SK-N-SH (cell line): ENCODE results near the gene ANKRD52. TPM values are rescaled to one million over a fixed set of nuclear protein-coding genes. Genes with fewer than 3 reads are reported as not detected.

Experiments used
- CTCF ChIP-seq: fragments of 200-600 bp; sonication (generic); IDR thresholded peaks from 2 replicates; pipeline ENCODE4 v1.6.1; 2017; ENCODE audit warnings: antibody characterized with exemption, mild to moderate bottlenecking, moderate library complexity
- EP300 ChIP-seq, 2 experiments: IDR thresholded peaks; 2 replicates each; pipeline versions ENCODE4 v1.4.0 to v1.6.1; 2012; ENCODE audit warnings: borderline replicate concordance in 1 of 2, low read depth in 1 of 2, low read length in 1 of 2
- EZH2phosphoT487 ChIP-seq: fragments of 200-600 bp; sonication (generic); IDR thresholded peaks from 2 replicates; pipeline ENCODE4 v1.6.1; 2017; ENCODE audit warnings: low read depth, mixed run types, mild to moderate bottlenecking, antibody characterized with exemption, moderate library complexity, borderline replicate concordance
- FOXM1 ChIP-seq: IDR thresholded peaks from 2 replicates; pipeline ENCODE4 v1.4.0; 2012; ENCODE audit warnings: low read depth, mild to moderate bottlenecking
- GABPA ChIP-seq: IDR thresholded peaks from 2 replicates; pipeline ENCODE4 v1.4.0; 2012; ENCODE audit warnings: low read depth, mild to moderate bottlenecking
- JUND ChIP-seq: IDR thresholded peaks from 2 replicates; pipeline ENCODE4 v1.4.0; 2012
- MEF2A ChIP-seq: IDR thresholded peaks from 2 replicates; pipeline ENCODE4 v1.4.0; 2012; ENCODE audit warnings: low read depth, borderline replicate concordance
- MXI1 ChIP-seq: IDR thresholded peaks from 2 replicates; pipeline ENCODE4 v1.6.1; 2012; ENCODE audit warnings: mild to moderate bottlenecking, low read depth, low read length, improper control_type of control experiment
- NRF1 ChIP-seq: IDR thresholded peaks from 2 replicates; pipeline ENCODE4 v1.6.1; 2012; ENCODE audit warnings: low read depth, mild to moderate bottlenecking, low read length
- PBX3 ChIP-seq: IDR thresholded peaks from 2 replicates; pipeline ENCODE4; 2012
- POLR2AphosphoS5 ChIP-seq: IDR thresholded peaks from 2 replicates; pipeline ENCODE4 v1.6.1; 2012; ENCODE audit warnings: low read depth, low read length
- REST ChIP-seq: IDR thresholded peaks from 2 replicates; pipeline ENCODE4 v1.6.1; 2012; ENCODE audit warnings: mild to moderate bottlenecking, low read depth, low read length, moderate library complexity
- RFX5 ChIP-seq: IDR thresholded peaks from 2 replicates; pipeline ENCODE4 v1.6.1; 2012; ENCODE audit warnings: mild to moderate bottlenecking, improper control_type of control experiment, low read length
- TAF1 ChIP-seq: IDR thresholded peaks from 2 replicates; pipeline ENCODE4 v1.6.1; 2012; ENCODE audit warnings: low read depth, mild to moderate bottlenecking, low read length, moderate library complexity, borderline replicate concordance
- TCF12 ChIP-seq: IDR thresholded peaks from 2 replicates; pipeline ENCODE4 v1.4.0; 2012
- TEAD4 ChIP-seq: IDR thresholded peaks from 2 replicates; pipeline ENCODE4 v1.4.0; 2012; ENCODE audit warnings: mild to moderate bottlenecking, borderline replicate concordance; ENCODE audit not compliant: insufficient read depth
- USF2 ChIP-seq: fragments of 150-350 bp; IDR thresholded peaks from 2 replicates; pipeline ENCODE4 v1.6.1; 2017; ENCODE audit warnings: antibody characterized with exemption, low read length, low read depth, borderline replicate concordance
- YY1 ChIP-seq: IDR thresholded peaks from 2 replicates; pipeline ENCODE4 v1.4.0; 2012; ENCODE audit warnings: low read depth, mild to moderate bottlenecking
- ZBTB33 ChIP-seq: IDR thresholded peaks from 2 replicates; pipeline ENCODE4 v1.4.0; 2012; ENCODE audit warnings: low read depth, borderline replicate concordance
- polyA plus RNA-seq, 3 experiments: library from polyadenylated mRNA; depleted of rRNA; stranded (reverse); fragments of >200 nt; gene quantifications; 2 replicates each; pipeline ENCODE4 v1.2.3, GENCODE V29; 2012

ANKRD52 gene
- polyA plus RNA-seq, 1 of the 3 experiments (the other 2 are of a cell fraction), result 23.4 TPM

GRCh38 chr12:56221232-56221756 lies 36.9 kb downstream of the ANKRD52 start (continued):
- TF ChIP-seq REST (0 out of 2 replicates have a peak, but pooled peaks have one; percentile 47), TAF1 (peak; percentile 38; the same call in 1 of the 2 replicates), PBX3 (peak; percentile 76), RFX5 (no peak), YY1 (0 out of 2 replicates have a peak, but pooled peaks have one; percentile 39), TCF12 (no peak), POLR2AphosphoS5 (no peak), USF2 (no peak), ZBTB33 (no peak), CTCF (no peak), FOXM1 (no peak), JUND (no peak), EZH2phosphoT487 (no peak), NRF1 (no peak), TEAD4 (0 out of 2 replicates have a peak, but pooled peaks have one; percentile 40), GABPA (no peak), EP300 (IDR thresholded peaks at IDR 0.05; ENCODE audit: borderline replicate concordance in 1 of 2, low read depth in 1 of 2, low read length in 1 of 2) (no peak), MEF2A (no peak), MXI1 (no peak)
